ENCODE data around the gene SLC39A11. TPM values are rescaled to one million over a fixed set of nuclear protein-coding genes. Genes with fewer than 3 reads are reported as not detected.
"Not testable (repeated sequence)": the region's sequence is repeated elsewhere in the genome, so short reads cannot be mapped to it uniquely, and the experiment has no call there.

The SLC39A11 gene
- total RNA-seq, 1 experiment from 2014 or later = 15.8 TPM

DNA sequence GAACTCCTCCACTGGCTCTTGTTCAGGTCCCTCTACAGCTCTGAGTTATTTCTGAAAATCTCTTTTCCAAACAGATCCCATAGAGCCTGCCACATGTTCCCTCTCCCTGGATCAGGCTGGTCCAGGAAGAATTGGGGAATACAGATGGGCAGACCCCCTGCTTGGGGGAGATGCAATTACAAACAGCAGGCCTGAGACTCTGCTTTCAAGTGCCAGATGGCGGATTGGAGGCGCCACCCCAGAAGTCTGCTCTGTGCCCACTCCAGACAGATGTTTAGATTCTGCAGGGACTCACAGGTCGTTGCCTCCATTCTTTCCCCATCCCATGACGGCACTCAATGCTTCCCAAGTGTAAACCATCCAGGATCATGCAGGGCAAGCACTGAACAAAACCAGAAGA is 316.6 kb downstream of the SLC39A11 start:
- no peaks in the 10 kb centered on the region for H3K9me3 Mint-ChIP-seq (ENCODE audit: unreplicated experiment)
- H3K27me3 Mint-ChIP-seq (ENCODE audit: insufficient read depth, unreplicated experiment) = no peaks in the 10 kb centered on the region
- no peak overlapping the region for H3K4me3 Mint-ChIP-seq (ENCODE audit: unreplicated experiment)
- no TSS peak for BruUV-seq (replicated peaks)
- no peaks in the 10 kb centered on the region for H3K4me1 Mint-ChIP-seq (ENCODE audit: insufficient read depth, unreplicated experiment)
- CTCF ChIA-PET = no interaction called here
- POLR2A ChIA-PET = interaction anchor here (0.5 kb wide), 1 partner anchor 1312 kb away, joined by 3 read pairs; no protein-coding TSS in a partner anchor
- TF ChIP-seq, protein P1, sequence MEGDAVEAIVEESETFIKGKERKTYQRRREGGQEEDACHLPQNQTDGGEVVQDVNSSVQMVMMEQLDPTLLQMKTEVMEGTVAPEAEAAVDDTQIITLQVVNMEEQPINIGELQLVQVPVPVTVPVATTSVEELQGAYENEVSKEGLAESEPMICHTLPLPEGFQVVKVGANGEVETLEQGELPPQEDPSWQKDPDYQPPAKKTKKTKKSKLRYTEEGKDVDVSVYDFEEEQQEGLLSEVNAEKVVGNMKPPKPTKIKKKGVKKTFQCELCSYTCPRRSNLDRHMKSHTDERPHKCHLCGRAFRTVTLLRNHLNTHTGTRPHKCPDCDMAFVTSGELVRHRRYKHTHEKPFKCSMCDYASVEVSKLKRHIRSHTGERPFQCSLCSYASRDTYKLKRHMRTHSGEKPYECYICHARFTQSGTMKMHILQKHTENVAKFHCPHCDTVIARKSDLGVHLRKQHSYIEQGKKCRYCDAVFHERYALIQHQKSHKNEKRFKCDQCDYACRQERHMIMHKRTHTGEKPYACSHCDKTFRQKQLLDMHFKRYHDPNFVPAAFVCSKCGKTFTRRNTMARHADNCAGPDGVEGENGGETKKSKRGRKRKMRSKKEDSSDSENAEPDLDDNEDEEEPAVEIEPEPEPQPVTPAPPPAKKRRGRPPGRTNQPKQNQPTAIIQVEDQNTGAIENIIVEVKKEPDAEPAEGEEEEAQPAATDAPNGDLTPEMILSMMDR (IDR thresholded peaks at IDR 0.05; ENCODE audit: unreplicated experiment) = no peak
- no peak for DNase-seq (ENCODE audit: unreplicated experiment)
- H3K27ac Mint-ChIP-seq (ENCODE audit: low read depth, unreplicated experiment) = no peak overlapping the region
- H3K36me3 Mint-ChIP-seq (ENCODE audit: insufficient read depth, unreplicated experiment) = no peaks in the 10 kb centered on the region
- intact Hi-C loops (cut with micrococcal nuclease) = no loop called here

DNA sequence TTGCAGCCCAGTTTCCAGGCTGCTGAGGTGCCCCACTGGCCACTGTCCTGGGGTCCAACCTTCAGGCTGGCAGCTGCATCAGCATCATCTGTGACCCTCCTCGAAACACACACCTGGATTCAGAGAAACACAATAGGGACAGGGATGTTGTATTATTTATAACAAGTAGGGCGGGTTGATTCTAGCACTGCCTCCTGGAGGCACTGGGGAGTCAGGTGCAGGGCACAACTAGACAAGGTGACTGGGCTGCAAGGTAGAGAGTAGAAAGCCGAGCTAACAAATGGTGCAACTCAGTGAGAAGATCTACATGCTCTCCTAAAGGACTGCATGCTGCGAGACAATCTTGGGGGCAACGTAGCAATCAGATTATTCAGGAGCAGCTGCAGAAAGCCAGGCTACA is 317.3 kb downstream of the SLC39A11 start:
- TF ChIP-seq, protein P1 (IDR thresholded peaks at IDR 0.05; ENCODE audit: unreplicated experiment) = no peak
- Mint-ChIP-seq H3K4me1 (ENCODE audit: insufficient read depth, unreplicated experiment) (no peaks in the 10 kb centered on the region), H3K27ac (ENCODE audit: low read depth, unreplicated experiment) (no peak overlapping the region), H3K9me3 (ENCODE audit: unreplicated experiment) (no peaks in the 10 kb centered on the region), H3K27me3 (ENCODE audit: insufficient read depth, unreplicated experiment) (no peaks in the 10 kb centered on the region), H3K36me3 (ENCODE audit: insufficient read depth, unreplicated experiment) (no peaks in the 10 kb centered on the region), H3K4me3 (ENCODE audit: unreplicated experiment) (no peak overlapping the region)
- no peak for DNase-seq (ENCODE audit: unreplicated experiment)
- no TSS peak for BruUV-seq (replicated peaks)
- CTCF ChIA-PET = interaction anchor here (0.7 kb wide), 1 partner anchor 600 kb away, joined by 4 read pairs; no protein-coding TSS in a partner anchor
- intact Hi-C loops (cut with micrococcal nuclease) = no loop called here
- POLR2A ChIA-PET = interaction anchor here (0.5 kb wide), 1 partner anchor 1311 kb away, joined by 3 read pairs; no protein-coding TSS in a partner anchor

DNA sequence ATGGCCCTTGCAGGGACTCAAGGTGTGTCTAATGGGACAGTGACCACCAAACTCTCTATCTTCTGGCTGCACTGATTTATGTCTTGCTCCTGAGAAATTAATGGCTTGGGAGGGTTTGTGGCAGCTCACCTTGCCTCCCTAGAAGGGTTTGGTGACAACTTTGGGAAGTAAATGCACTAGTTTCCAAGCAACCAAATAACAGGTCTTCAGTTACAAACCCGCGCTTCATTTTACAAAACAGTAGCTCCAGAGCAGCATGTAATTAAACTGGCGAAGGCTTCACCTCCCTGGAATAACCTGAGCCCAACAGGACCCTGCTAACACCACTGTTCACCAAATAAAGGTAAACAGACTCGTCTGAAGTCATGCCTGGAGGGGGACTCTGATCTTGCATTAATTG is 318.3 kb downstream of the SLC39A11 start:
- ChIA-PET POLR2A (no interaction called here), CTCF (no interaction called here)
- BruUV-seq (replicated peaks) = no TSS peak
- TF ChIP-seq, protein P1 (IDR thresholded peaks at IDR 0.05; ENCODE audit: unreplicated experiment) = no peak
- H3K4me1 Mint-ChIP-seq (ENCODE audit: insufficient read depth, unreplicated experiment) = no peaks in the 10 kb centered on the region
- no peak overlapping the region for H3K27ac Mint-ChIP-seq (ENCODE audit: low read depth, unreplicated experiment)
- intact Hi-C loops (cut with micrococcal nuclease) = no loop called here
- no peaks in the 10 kb centered on the region for H3K27me3 Mint-ChIP-seq (ENCODE audit: insufficient read depth, unreplicated experiment)
- no peak for DNase-seq (ENCODE audit: unreplicated experiment)
- peaks cover under 1% of the 10 kb centered on the region for H3K36me3 Mint-ChIP-seq (ENCODE audit: insufficient read depth, unreplicated experiment)
- H3K9me3 Mint-ChIP-seq (ENCODE audit: unreplicated experiment) = no peaks in the 10 kb centered on the region
- H3K4me3 Mint-ChIP-seq (ENCODE audit: unreplicated experiment) = no peak overlapping the region

DNA sequence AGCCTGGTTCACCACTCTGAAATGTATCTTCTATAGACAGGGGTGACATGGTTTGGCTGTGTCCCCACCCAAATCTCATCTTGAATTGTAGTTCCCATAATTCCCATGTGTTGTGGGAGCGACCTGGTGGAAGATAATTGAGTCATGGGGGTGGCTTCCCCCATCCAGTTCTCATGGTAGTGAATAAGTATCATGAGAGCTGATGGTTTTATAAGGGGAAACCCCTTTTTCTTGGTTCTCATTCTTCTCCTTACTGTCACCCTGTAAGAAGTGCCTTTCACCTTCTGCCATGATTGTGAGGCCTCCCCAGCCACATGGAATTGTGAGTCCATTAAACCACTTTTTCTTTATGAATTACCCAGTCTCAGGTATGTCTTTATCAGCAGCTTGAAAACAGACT is 319.3 kb downstream of the SLC39A11 start:
- CTCF ChIA-PET; DNase-seq (ENCODE audit: unreplicated experiment); H3K9me3 Mint-ChIP-seq (ENCODE audit: unreplicated experiment); intact Hi-C loops (cut with micrococcal nuclease); H3K4me3 Mint-ChIP-seq (ENCODE audit: unreplicated experiment); H3K4me1 Mint-ChIP-seq (ENCODE audit: insufficient read depth, unreplicated experiment); H3K27ac Mint-ChIP-seq (ENCODE audit: low read depth, unreplicated experiment); POLR2A ChIA-PET; BruUV-seq (replicated peaks); H3K36me3 Mint-ChIP-seq (ENCODE audit: insufficient read depth, unreplicated experiment); H3K27me3 Mint-ChIP-seq (ENCODE audit: insufficient read depth, unreplicated experiment): not testable (repeated sequence)

DNA sequence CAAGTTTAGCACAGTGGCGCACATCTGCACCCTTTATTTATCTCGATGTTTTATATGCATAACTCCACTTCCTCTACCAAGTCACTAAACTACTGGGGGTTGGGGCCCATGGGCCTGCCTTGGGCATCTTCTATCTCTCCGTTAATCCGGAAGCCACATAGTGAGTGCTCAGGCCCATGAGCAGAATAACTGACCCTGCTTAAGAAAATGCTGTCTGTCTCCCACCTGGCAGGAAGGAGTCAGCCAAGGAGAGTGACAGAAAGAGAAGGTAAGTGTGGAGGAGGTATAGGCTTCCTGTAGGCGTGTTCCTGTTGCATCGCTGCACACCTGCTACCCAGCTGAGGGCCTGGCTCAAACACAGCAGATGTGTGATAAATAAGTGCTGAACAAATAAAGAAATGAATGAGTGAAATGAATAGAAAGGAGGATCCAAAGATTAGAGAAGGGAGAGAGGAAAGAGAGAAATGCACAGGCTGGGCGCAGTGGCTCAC is 320.1 kb downstream of the SLC39A11 start:
- TF ChIP-seq, protein P1 (IDR thresholded peaks at IDR 0.05; ENCODE audit: unreplicated experiment) = no peak
- no peak overlapping the region for H3K27ac Mint-ChIP-seq (ENCODE audit: low read depth, unreplicated experiment)
- H3K27me3 Mint-ChIP-seq (ENCODE audit: insufficient read depth, unreplicated experiment) = no peaks in the 10 kb centered on the region
- no peaks in the 10 kb centered on the region for H3K4me1 Mint-ChIP-seq (ENCODE audit: insufficient read depth, unreplicated experiment)
- no peak for DNase-seq (ENCODE audit: unreplicated experiment)
- CTCF ChIA-PET = no interaction called here
- H3K4me3 Mint-ChIP-seq (ENCODE audit: unreplicated experiment) = no peak overlapping the region
- intact Hi-C loops (cut with micrococcal nuclease) = no loop called here
- H3K36me3 Mint-ChIP-seq (ENCODE audit: insufficient read depth, unreplicated experiment) = peaks cover 5% of the 10 kb centered on the region
- POLR2A ChIA-PET = no interaction called here
- H3K9me3 Mint-ChIP-seq (ENCODE audit: unreplicated experiment) = no peaks in the 10 kb centered on the region
- BruUV-seq (replicated peaks) = no TSS peak
